Vagina (tissue), 2 donors: ENCODE results near the gene GAS7.

Experiments used
- CTCF ChIP-seq, 3 experiments: fragments of 450-650 bp in 2 of 3; fragments of 200-600 bp in 1 of 3; sonication (generic) in 1 of 3; IDR thresholded peaks; one replicate each; pipeline ENCODE4 v1.5.1; 2017 to 2019; ENCODE audit warnings: antibody characterized with exemption in 3 of 3, mild to moderate bottlenecking in 2 of 3, moderate library complexity in 2 of 3
- POLR2A ChIP-seq, 2 donors: fragments of 450-650 bp; IDR thresholded peaks; one replicate each; pipeline ENCODE4 v1.6.1; 2017; ENCODE audit warnings: antibody characterized with exemption in 2 of 2, mild to moderate bottlenecking in 2 of 2, moderate library complexity in 2 of 2
- POLR2AphosphoS5 ChIP-seq, 2 donors: sonication (generic); formaldehyde crosslinking; IDR thresholded peaks; one replicate each; pipeline ENCODE4 v1.9.0; 2017; ENCODE audit warnings: antibody characterized with exemption in 2 of 2, mild to moderate bottlenecking in 2 of 2, low read depth in 1 of 2; ENCODE audit not compliant: insufficient read depth in 1 of 2

GRCh38 chr17:10125531-10126275, 72.7 kb downstream of the GAS7 start:
- no peak for TF ChIP-seq CTCF (IDR thresholded peaks at IDR 0.05)
- TF ChIP-seq POLR2A (IDR thresholded peaks at IDR 0.05) = no peak
- peak in 1 of 2 donors; percentile 58 for TF ChIP-seq POLR2AphosphoS5 (IDR thresholded peaks at IDR 0.05; ENCODE audit: insufficient read depth in 1 of 2, low read depth in 1 of 2)
